ENCODE measurements around the gene EXD3. TPM values are rescaled to one million over a fixed set of nuclear protein-coding genes. Genes with fewer than 3 reads are reported as not detected.

EXD3 gene
- total and polyA plus RNA-seq, 9 of the 15 experiments (the other 6 are each of a cell fraction or from before 2014, with no cell fraction given): 0.29 to 12.5 (median 3.9) TPM

DNA sequence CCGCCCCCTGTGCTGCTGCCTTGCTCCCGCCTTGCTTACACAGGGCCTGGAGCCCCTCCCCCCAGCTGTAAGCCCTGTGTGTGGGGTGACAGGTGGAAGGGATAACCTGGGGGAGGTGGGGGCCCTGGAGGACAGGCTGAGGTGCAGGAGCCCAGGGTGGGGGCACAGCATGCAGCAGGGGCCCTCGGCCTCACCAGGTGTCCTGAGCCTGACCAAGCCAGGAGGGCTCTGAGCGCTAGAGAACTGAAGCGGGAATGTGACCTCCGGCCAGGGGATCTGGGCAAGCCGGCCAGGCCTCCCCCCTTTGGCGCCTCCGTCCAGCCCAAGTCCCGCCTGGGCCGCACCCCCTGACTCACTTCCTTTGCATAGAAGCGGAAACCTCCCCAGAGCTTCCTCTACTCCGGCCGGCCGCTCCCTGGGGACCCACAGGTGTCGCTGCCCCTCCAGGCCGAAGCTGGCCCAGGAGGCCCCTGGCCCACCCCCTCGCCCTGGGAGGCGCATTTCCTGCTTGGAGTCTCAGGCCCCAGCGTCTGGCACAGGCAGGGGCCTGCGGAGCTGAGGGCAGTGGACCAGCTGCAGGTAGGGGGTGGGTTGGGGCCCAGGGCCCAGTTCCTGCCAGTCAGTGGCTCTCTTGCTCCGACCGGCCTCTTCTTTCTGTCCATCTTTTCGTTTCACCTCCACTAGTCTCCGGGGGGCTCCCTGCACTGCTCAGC, 145.5 kb downstream of the EXD3 start, which contains the start of gene TOR4A (continued):
- TF ChIP-seq PTBP1 (IDR thresholded peaks at IDR 0.05; ENCODE audit: low read depth, low read length): 0 out of 2 replicates have a peak, but pooled peaks have one; percentile 34
- no peak for TF ChIP-seq RBM17 (IDR thresholded peaks at IDR 0.05; ENCODE audit: borderline replicate concordance, low read depth, low read length)
- TF ChIP-seq PKNOX1 (IDR thresholded peaks at IDR 0.05): peak; percentile 60
- no peak for TF ChIP-seq TCFL5 (CRISPR knock-in tag; conservative IDR thresholded peaks at IDR 0.05)
- no peak for TF ChIP-seq NFE2L1 (tag; IDR thresholded peaks at IDR 0.05; ENCODE audit: borderline replicate concordance, low read depth)
- peak; percentile 83 to 96 for TF ChIP-seq MAZ (CRISPR knock-in tag; conservative IDR thresholded peaks at IDR 0.05 in 1 of 2, IDR thresholded peaks at IDR 0.05 in 1 of 2)
- TF ChIP-seq, protein P1, sequence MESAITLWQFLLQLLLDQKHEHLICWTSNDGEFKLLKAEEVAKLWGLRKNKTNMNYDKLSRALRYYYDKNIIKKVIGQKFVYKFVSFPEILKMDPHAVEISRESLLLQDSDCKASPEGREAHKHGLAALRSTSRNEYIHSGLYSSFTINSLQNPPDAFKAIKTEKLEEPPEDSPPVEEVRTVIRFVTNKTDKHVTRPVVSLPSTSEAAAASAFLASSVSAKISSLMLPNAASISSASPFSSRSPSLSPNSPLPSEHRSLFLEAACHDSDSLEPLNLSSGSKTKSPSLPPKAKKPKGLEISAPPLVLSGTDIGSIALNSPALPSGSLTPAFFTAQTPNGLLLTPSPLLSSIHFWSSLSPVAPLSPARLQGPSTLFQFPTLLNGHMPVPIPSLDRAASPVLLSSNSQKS (CRISPR knock-in tag; IDR thresholded peaks at IDR 0.05): no peak
- TF ChIP-seq, protein P2, sequence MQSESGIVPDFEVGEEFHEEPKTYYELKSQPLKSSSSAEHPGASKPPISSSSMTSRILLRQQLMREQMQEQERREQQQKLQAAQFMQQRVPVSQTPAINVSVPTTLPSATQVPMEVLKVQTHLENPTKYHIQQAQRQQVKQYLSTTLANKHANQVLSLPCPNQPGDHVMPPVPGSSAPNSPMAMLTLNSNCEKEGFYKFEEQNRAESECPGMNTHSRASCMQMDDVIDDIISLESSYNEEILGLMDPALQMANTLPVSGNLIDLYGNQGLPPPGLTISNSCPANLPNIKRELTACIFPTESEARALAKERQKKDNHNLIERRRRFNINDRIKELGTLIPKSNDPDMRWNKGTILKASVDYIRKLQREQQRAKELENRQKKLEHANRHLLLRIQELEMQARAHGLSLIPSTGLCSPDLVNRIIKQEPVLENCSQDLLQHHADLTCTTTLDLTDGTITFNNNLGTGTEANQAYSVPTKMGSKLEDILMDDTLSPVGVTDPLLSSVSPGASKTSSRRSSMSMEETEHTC (IDR thresholded peaks at IDR 0.05): no peak
- TF ChIP-seq SIRT6 (IDR thresholded peaks at IDR 0.05; ENCODE audit: low read depth, low read length): no peak
- TF ChIP-seq CCNT2 (IDR thresholded peaks at IDR 0.05; ENCODE audit: borderline replicate concordance, extremely low read depth, insufficient read length, low read depth, low read length): peak; percentile 86
- TF ChIP-seq, protein P3, sequence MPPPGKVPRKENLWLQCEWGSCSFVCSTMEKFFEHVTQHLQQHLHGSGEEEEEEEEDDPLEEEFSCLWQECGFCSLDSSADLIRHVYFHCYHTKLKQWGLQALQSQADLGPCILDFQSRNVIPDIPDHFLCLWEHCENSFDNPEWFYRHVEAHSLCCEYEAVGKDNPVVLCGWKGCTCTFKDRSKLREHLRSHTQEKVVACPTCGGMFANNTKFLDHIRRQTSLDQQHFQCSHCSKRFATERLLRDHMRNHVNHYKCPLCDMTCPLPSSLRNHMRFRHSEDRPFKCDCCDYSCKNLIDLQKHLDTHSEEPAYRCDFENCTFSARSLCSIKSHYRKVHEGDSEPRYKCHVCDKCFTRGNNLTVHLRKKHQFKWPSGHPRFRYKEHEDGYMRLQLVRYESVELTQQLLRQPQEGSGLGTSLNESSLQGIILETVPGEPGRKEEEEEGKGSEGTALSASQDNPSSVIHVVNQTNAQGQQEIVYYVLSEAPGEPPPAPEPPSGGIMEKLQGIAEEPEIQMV (tag; conservative IDR thresholded peaks at IDR 0.05; ENCODE audit: low read depth): no peak
- peak; percentile 44; the same call in 1 of the 2 replicates for TF ChIP-seq ESRRA (IDR thresholded peaks at IDR 0.05; ENCODE audit: borderline replicate concordance, low read depth)
- TF ChIP-seq E2F5 (CRISPR knock-in tag; IDR thresholded peaks at IDR 0.05): no peak
- TF ChIP-seq CXXC5 (CRISPR knock-in tag; IDR thresholded peaks at IDR 0.05): peak; percentile 61
- TF ChIP-seq GTF2E2 (tag; IDR thresholded peaks at IDR 0.05): no peak
- TF ChIP-seq IRF2 (CRISPR knock-in tag; IDR thresholded peaks at IDR 0.05): no peak
- no peak for TF ChIP-seq BRCA1 (IDR thresholded peaks at IDR 0.05)
- TF ChIP-seq BRCA1 (CRISPR knock-in tag; IDR thresholded peaks at IDR 0.05): no peak
